GM10266 (cell line): ENCODE measurements around the gene MFRP.
A peak's percentile ranks its signal among the peaks of the same experiment; 100 is the strongest.

Source experiments
- DNase-seq: peaks from one replicate; pipeline ENCODE4 v3.0.0; 2012; ENCODE audit errors: extremely low spot score
- TF ChIP-seq, protein P1 (sequence below): IDR thresholded peaks from 2 replicates; pipeline ENCODE4 v1.5.1; 2012; ENCODE audit warnings: mild to moderate bottlenecking, low read depth; ENCODE audit not compliant: control insufficient read depth, insufficient read depth; ENCODE audit errors: missing control alignments

Gene MFRP

GRCh38 chr11:119343726-119344125 is 2.8 kb downstream of the MFRP start:
- TF ChIP-seq, protein P1, sequence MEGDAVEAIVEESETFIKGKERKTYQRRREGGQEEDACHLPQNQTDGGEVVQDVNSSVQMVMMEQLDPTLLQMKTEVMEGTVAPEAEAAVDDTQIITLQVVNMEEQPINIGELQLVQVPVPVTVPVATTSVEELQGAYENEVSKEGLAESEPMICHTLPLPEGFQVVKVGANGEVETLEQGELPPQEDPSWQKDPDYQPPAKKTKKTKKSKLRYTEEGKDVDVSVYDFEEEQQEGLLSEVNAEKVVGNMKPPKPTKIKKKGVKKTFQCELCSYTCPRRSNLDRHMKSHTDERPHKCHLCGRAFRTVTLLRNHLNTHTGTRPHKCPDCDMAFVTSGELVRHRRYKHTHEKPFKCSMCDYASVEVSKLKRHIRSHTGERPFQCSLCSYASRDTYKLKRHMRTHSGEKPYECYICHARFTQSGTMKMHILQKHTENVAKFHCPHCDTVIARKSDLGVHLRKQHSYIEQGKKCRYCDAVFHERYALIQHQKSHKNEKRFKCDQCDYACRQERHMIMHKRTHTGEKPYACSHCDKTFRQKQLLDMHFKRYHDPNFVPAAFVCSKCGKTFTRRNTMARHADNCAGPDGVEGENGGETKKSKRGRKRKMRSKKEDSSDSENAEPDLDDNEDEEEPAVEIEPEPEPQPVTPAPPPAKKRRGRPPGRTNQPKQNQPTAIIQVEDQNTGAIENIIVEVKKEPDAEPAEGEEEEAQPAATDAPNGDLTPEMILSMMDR = no peak
- no peak for DNase-seq

GRCh38 chr11:119342362-119343130 is 4.0 kb downstream of the MFRP start:
- DNase-seq = no peak

DNA sequence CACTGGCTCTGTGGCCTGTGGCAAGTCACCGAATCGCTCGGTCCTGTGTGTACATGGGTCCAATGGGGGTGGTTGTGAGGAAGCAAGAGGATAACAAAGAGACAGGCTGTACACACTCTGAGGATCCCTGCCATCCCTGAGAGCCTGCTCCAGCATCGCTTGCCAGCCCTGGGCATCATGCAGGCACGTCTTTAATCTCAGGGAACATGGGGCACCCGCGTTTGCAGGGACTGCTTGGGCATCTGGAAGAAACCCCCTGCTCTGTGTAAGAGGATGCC is 4.5 kb downstream of the MFRP start:
- TF ChIP-seq, protein P1 = no peak
- no peak for DNase-seq

More at GRCh38 chr11:119342362-119343130, 4.0 kb downstream of the MFRP start:
- TF ChIP-seq, protein P1 = no peak

DNA sequence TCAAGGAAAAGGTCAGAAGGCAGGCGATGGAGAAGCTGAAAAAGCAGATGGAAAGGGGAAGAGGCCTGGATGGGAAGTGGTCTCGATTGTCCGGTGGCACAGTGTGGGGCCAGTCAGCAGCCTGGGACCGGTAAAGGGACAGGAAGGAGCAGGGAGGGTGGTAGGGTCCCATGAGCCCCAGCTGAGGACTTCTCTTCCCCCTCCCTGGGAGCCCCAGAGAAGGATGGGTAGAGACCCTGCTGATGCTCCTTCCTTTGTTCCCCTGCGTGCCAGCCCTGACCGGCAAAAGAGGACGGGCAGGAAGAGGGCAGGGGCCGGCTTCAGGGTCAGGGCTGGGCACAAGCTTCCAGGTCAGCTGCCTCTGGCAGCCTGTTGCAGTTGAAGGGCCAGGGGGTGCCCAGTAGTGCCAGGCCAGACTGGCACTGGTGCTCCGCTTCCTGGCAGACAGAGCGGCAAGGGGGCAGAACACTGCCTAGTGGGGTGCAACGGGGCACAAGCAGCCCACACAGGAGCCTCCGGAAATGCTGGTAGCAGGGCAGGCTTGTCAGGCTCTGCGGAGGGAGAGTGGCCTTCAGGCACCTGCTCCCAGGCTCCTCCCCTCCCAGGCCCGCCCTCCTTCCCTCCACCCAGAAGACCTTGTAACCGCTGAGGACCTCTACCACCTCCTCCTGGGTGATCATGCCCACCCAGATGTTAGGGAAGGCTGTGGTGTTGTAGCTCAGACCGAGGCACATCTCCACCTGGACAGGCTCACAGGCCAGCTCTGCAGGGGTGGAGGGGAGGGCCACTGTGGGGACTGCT is 5.1 kb downstream of the MFRP start:
- no peak for DNase-seq
- TF ChIP-seq, protein P1 = no peak

DNA sequence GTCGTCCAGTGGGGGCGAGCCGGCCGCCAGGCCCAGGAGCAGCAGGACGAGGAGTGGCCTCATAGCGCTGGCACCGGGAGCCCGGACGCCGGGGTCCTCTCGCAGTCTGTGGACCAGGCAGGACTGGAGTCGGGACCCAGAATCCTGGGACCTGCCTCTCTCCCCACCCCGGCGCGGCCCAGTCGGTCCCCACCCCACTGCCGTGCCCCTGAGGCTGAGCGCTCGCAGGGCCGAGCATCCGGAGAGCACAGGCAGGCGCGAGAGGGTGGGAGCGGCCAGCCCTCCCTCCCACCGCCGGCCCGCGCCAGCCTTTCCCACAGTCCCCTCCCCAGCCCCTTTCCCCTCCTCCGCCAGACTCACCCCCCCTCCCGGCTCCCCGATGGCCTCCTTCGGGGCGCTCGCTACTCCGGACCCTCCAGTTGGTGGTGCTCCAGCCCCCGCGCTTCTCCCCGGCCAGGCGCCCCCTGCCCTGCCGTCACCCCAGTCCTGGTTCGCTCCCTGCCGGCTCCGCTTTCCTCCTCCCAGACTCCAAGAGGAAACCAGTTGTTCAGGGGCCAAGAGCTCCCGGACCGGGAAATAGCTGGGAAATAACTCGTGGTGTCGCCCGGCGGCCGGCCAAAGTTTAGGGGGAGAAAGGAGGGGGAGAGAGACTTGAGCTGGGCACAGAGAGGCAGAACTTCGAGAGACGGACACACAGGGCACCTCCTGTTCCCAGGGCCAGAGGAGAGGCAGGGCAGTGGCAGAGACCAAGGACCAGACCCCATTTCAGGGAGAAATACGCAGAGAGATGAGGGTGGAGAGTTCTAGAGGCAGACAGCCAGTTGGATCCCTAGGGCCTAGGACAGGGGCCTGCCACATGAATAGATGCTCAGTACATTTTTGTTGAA is 5.9 kb downstream of the MFRP start, which contains the start of gene C1QTNF5:
C1QTNF5 (minus strand) TSS at position 549 of the 887 bp plus-strand sequence; CDS start at position 63, 486 bp downstream.
- TF ChIP-seq, protein P1 = no peak
- DNase-seq = no peak

DNA sequence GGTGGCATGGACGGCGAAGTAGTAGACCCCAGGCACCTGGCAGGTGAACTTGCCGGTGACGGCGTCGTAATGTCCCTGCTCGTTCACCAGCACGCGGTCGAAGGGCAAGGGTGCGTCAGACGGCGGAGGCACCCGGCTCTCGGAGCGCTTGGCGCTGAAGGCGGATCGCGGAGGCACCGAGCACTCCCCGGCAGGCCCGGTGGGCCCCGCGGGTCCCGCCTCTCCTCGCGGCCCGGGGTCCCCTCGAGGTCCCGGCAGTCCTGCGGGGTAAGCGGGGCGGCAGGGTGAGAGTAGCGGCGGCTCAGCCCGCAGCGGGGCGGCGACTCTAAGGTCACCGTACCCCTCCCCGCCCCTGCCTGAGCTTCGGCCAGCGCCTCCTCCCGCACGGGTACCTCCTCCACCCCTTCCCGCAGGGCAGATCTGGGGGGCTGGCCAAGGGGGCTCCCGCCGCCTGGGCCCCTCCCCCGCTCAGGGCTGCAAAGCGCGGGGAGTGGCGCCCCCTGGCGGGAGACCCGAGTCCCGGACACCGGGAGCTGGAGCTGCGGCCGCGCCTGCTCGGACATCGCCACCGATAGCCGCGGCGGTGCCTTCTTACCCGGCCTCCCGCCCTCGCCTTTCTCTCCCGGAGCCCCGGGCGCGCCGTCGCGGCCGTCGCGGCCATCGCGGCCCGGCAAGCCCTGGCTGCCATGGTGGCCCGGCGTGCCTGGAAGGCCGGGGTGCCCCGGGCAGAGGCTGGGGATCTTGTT is 6.7 kb downstream of the MFRP start:
- DNase-seq = peak; percentile 83
- TF ChIP-seq, protein P1 = peak; percentile 84
